Left ventricle myocardium inferior (tissue), 1 donor: ENCODE measurements around the gene CLEC1B. TPM values are rescaled to one million over a fixed set of nuclear protein-coding genes. Genes with fewer than 3 reads are reported as not detected.

ENCODE experiments used
- DNase-seq: peaks from one replicate; pipeline ENCODE4 v3.0.0-alpha.2; 2020
- H3K27ac ChIP-seq: fragments of 200-600 bp; replicated peaks from 2 replicates; pipeline ENCODE4 v1.8.0; 2021
- H3K27me3 ChIP-seq: fragments of 200-600 bp; 2 replicates; pipeline ENCODE4 v1.8.0; 2021; ENCODE audit warnings: low read depth
- H3K36me3 ChIP-seq: fragments of 200-600 bp; 2 replicates; pipeline ENCODE4 v1.8.0; 2021
- H3K4me1 ChIP-seq: fragments of 200-600 bp; 2 replicates; pipeline ENCODE4 v1.8.0; 2021
- H3K4me3 ChIP-seq: fragments of 200-600 bp; 2 replicates; pipeline ENCODE4 v1.8.0; 2021; ENCODE audit warnings: mild to moderate bottlenecking, moderate library complexity
- H3K9me3 ChIP-seq: fragments of 200-600 bp; replicated peaks from 2 replicates; pipeline ENCODE4 v1.8.0; 2021
- intact Hi-C: fragments of 100-400 bp; cut with micrococcal nuclease; formaldehyde crosslinking; loops from one replicate; pipeline ENCODE4 v1.11.0; 2022
- total RNA-seq: library from RNA; stranded (reverse); fragmentation: NEBNext Ultra II Directional; extraction: Animal tissue kit (Norgen Biotek cat#: 25700); gene quantifications from one replicate; pipeline ENCODE4 v1.2.1, GENCODE V29; 2021
- TF ChIP-seq, protein P1 (sequence below): fragments of 200-600 bp; IDR thresholded peaks from 2 replicates; pipeline ENCODE4 v1.8.0; 2021; ENCODE audit warnings: antibody characterized with exemption, mild to moderate bottlenecking, borderline replicate concordance
- donor health status: DM: no; HTN: yes; CAD: no; lungs with severe emphysema.

Gene CLEC1B
- total RNA-seq, 1 donor from 2014 or later = not detected

DNA sequence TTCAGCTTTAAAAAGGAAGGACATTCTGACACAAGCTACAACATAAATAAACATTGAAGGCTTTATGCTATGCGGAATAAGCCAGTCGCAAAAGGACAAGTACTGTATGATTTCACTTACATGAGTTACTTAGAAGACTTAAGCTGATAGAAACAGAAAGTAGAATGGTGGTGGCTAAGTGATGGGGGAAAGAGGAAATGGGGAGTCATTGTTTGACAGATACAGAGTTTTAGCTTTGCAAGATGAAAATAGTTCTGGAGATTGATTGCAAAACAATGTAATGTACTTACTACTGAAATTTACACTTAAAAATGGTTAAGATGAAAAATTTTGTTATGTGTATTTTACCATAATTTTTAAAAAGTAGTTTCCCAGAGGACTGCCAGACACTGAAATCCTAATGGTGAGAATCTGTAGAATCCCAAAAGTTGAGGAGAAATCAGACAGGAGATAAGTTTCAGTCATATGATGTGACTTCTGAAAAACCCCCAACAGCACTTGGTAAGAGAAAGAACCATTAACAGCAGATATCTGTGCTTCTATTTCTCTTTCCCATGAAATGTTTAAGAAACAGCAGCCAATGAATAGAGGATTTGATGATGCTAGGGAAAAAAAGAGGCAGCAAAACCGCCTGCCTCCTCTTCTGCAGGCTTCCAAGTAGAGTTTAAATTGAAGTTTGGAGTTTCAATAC is 50.2 kb downstream of the CLEC1B start:
- DNase-seq = no peak
- H3K36me3 ChIP-seq = no peaks in the 10 kb centered on the region
- intact Hi-C loops = no loop called here
- no peaks in the 10 kb centered on the region for H3K4me1 ChIP-seq
- TF ChIP-seq, protein P1, sequence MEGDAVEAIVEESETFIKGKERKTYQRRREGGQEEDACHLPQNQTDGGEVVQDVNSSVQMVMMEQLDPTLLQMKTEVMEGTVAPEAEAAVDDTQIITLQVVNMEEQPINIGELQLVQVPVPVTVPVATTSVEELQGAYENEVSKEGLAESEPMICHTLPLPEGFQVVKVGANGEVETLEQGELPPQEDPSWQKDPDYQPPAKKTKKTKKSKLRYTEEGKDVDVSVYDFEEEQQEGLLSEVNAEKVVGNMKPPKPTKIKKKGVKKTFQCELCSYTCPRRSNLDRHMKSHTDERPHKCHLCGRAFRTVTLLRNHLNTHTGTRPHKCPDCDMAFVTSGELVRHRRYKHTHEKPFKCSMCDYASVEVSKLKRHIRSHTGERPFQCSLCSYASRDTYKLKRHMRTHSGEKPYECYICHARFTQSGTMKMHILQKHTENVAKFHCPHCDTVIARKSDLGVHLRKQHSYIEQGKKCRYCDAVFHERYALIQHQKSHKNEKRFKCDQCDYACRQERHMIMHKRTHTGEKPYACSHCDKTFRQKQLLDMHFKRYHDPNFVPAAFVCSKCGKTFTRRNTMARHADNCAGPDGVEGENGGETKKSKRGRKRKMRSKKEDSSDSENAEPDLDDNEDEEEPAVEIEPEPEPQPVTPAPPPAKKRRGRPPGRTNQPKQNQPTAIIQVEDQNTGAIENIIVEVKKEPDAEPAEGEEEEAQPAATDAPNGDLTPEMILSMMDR = no peak
- no peak overlapping the region for H3K27ac ChIP-seq
- H3K27me3 ChIP-seq = no peaks in the 10 kb centered on the region
- no peaks in the 10 kb centered on the region for H3K9me3 ChIP-seq
- no peak overlapping the region for H3K4me3 ChIP-seq

DNA sequence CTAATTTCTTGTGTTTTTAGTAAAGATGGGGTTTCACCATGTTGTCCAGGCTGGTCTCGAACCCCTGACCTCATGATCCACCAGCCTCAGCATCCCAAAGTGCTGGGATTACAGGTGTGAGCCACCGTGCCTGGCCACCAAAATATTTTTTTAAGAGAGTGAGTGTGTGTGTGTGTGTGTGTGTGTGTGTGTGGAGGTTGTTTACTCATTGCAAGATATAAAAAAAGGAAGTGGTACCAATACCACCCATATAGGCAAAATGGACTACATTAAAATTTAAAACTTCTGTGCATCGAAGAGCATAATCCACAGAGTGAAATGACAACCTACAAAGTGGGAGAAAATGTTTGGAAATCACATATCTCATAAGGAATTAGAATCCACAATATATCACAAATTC is 51.2 kb downstream of the CLEC1B start:
- DNase-seq = no peak
- H3K27me3 ChIP-seq = peaks cover 9% of the 10 kb centered on the region
- no peak overlapping the region for H3K27ac ChIP-seq
- TF ChIP-seq, protein P1 = no peak
- no peaks in the 10 kb centered on the region for H3K36me3 ChIP-seq
- H3K4me3 ChIP-seq = no peak overlapping the region
- intact Hi-C loops = no loop called here
- no peaks in the 10 kb centered on the region for H3K4me1 ChIP-seq
- H3K9me3 ChIP-seq = no peaks in the 10 kb centered on the region

DNA sequence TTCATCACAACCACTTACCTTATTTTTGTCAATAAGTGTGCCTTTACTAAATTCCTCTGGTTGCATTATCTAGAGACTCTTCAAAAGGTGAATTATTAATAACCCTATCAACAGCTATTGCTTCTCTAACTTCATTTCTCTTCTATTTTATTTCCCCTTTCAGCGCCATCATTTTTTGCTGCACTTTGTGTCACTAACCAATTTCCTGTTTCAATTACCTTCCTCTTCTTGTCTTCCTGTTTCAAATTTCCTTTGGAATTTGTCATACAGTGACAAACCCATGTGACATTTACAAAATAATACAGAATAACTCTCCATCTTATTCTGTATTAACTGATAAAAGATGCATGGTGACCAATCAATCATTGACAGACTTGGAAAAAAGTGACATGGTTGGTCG is 54.5 kb downstream of the CLEC1B start:
- Histone ChIP-seq H3K4me3 (no peak overlapping the region), H3K27ac (no peak overlapping the region), H3K4me1 (no peaks in the 10 kb centered on the region), H3K27me3 (peaks cover 9% of the 10 kb centered on the region), H3K36me3 (no peaks in the 10 kb centered on the region), H3K9me3 (no peaks in the 10 kb centered on the region)
- intact Hi-C loops = no loop called here
- no peak for DNase-seq
- TF ChIP-seq, protein P1 = no peak

DNA sequence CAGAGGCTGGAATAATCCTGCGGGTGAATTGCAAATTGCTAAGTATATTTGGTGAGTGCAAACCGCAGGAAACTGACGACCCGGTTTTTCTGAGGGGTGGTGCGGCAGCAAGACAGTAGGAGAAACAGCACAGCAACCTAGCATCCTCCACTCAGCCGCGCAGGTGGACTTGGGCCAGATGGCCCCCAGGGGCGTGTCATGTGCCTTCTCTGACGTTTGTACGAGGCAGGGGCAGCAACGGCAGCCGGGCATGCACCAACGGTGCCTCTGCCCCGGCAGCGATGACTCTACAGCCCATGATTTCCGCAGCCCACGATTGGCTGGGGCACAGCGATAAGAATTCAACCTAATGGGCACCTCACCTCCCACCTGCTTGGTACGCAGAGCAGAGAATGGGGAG is 55.7 kb downstream of the CLEC1B start:
- H3K27ac ChIP-seq = no peak overlapping the region
- H3K4me3 ChIP-seq = no peak overlapping the region
- no peaks in the 10 kb centered on the region for H3K36me3 ChIP-seq
- H3K9me3 ChIP-seq = no peaks in the 10 kb centered on the region
- TF ChIP-seq, protein P1 = no peak
- H3K4me1 ChIP-seq = no peaks in the 10 kb centered on the region
- intact Hi-C loops = no loop called here
- H3K27me3 ChIP-seq = peaks cover 14% of the 10 kb centered on the region
- DNase-seq = no peak

Other genes starting within 250 kb of the CLEC1B start
- 0.25 TPM for gene CD69, start 238.2 kb downstream of the CLEC1B start, total RNA-seq
- not detected for gene KLRF1, start 171.6 kb downstream of the CLEC1B start, total RNA-seq
- gene CLEC2B, start 129.8 kb downstream of the CLEC1B start, total RNA-seq = 4.4 TPM
- not detected for gene KLRF2, start 117.6 kb downstream of the CLEC1B start, total RNA-seq
- gene CLEC2A, start 66.8 kb downstream of the CLEC1B start, total RNA-seq = not detected
- gene CLEC12A, start 27.7 kb downstream of the CLEC1B start, total RNA-seq = 5.7 TPM
- not detected for gene CLEC12B, start 11.5 kb upstream of the CLEC1B start, total RNA-seq
- not detected for gene CLEC9A, start 31.6 kb upstream of the CLEC1B start, total RNA-seq
- gene CLEC1A, start 99.9 kb upstream of the CLEC1B start, total RNA-seq = 2.4 TPM
- 1.3 TPM for gene CLEC7A, start 131.1 kb upstream of the CLEC1B start, total RNA-seq
- gene OLR1, start 173.0 kb upstream of the CLEC1B start, total RNA-seq = 0.55 TPM
- gene TMEM52B, start 179.9 kb upstream of the CLEC1B start, total RNA-seq = not detected
- 360 TPM for gene GABARAPL1, start 213.8 kb upstream of the CLEC1B start, total RNA-seq